Mesenchymal stem cell (in vitro differentiated cells and primary cell): ENCODE results near the gene RAD51B.

Experiments
- DNase-seq: peaks from one replicate; pipeline ENCODE4 v3.0.0-alpha.2; 2013
- H2AFZ ChIP-seq: one replicate; pipeline ENCODE4 v1.6.1; 2013; ENCODE audit warnings: low read depth, mild to moderate bottlenecking, control low read depth, inconsistent platforms, low read length, moderate library complexity
- H2AK5ac ChIP-seq: 2 replicates; pipeline ENCODE4 v1.6.1; 2013; ENCODE audit warnings: low read length, moderate library complexity, mild to moderate bottlenecking, inconsistent platforms; ENCODE audit not compliant: severe bottlenecking
- H2BK120ac ChIP-seq: one replicate; pipeline ENCODE4 v1.6.1; 2013; ENCODE audit warnings: low read depth, mild to moderate bottlenecking, inconsistent platforms, low read length, moderate library complexity
- H2BK12ac ChIP-seq, 2 experiments: one replicate each; pipeline ENCODE4 v1.6.1; 2013; ENCODE audit warnings: inconsistent platforms in 2 of 2, low read length in 2 of 2, mild to moderate bottlenecking in 2 of 2, moderate library complexity in 2 of 2, control low read depth in 1 of 2
- H2BK15ac ChIP-seq: one replicate; pipeline ENCODE4 v1.6.1; 2013; ENCODE audit warnings: mild to moderate bottlenecking, low read depth, inconsistent platforms; ENCODE audit not compliant: poor library complexity, severe bottlenecking
- H2BK5ac ChIP-seq: 2 replicates; pipeline ENCODE4 v1.6.1; 2013; ENCODE audit warnings: low read depth, mild to moderate bottlenecking, low read length, control low read depth, inconsistent platforms; ENCODE audit not compliant: poor library complexity, severe bottlenecking
- H3K14ac ChIP-seq, 2 experiments: one replicate each; pipeline ENCODE4 v1.6.1; 2013; ENCODE audit warnings: inconsistent platforms in 2 of 2, low read length in 2 of 2, control low read depth in 1 of 2, mild to moderate bottlenecking in 1 of 2, moderate library complexity in 1 of 2
- H3K18ac ChIP-seq, 2 experiments: one replicate each; pipeline ENCODE4 v1.6.1; 2013; ENCODE audit warnings: inconsistent platforms in 2 of 2, low read length in 2 of 2, control low read depth in 1 of 2, low read depth in 1 of 2, mild to moderate bottlenecking in 1 of 2
- H3K23ac ChIP-seq, 2 experiments: one replicate each; pipeline ENCODE4 v1.6.1; 2013; ENCODE audit warnings: inconsistent platforms in 2 of 2, low read length in 2 of 2, mild to moderate bottlenecking in 2 of 2, moderate library complexity in 2 of 2, control low read depth in 1 of 2
- H3K27ac ChIP-seq: 2 replicates; pipeline ENCODE4 v1.5.1; 2013; ENCODE audit warnings: mild to moderate bottlenecking, moderate library complexity, low read length, control low read depth, inconsistent platforms; ENCODE audit not compliant: poor library complexity, severe bottlenecking
- H3K27me3 ChIP-seq, 2 experiments: 2 replicates each; pipeline versions ENCODE4 v1.6.1 to v1.7.0; 2013; ENCODE audit warnings: low read length in 2 of 2, mild to moderate bottlenecking in 2 of 2, moderate library complexity in 2 of 2, control low read depth in 1 of 2, inconsistent platforms in 1 of 2; ENCODE audit not compliant: control insufficient read depth in 1 of 2, insufficient read depth in 1 of 2
- H3K36me3 ChIP-seq, 2 experiments: 2 replicates each; pipeline versions ENCODE4 v1.6.1 to v1.7.0; 2013; ENCODE audit warnings: low read length in 2 of 2, control low read depth in 1 of 2, inconsistent platforms in 1 of 2, low read depth in 1 of 2, mild to moderate bottlenecking in 1 of 2; ENCODE audit not compliant: insufficient read depth in 2 of 2, control insufficient read depth in 1 of 2
- H3K4ac ChIP-seq, 2 experiments: one replicate each; pipeline ENCODE4 v1.6.1; 2013; ENCODE audit warnings: inconsistent platforms in 2 of 2, low read length in 2 of 2, mild to moderate bottlenecking in 2 of 2, moderate library complexity in 2 of 2, control low read depth in 1 of 2, low read depth in 1 of 2
- H3K4me1 ChIP-seq: 2 replicates; pipeline ENCODE4 v1.6.1; 2013; ENCODE audit warnings: low read depth, low read length, control low read depth; ENCODE audit not compliant: control insufficient read depth, insufficient read depth
- H3K4me2 ChIP-seq: 2 replicates; pipeline ENCODE4 v1.6.1; 2013; ENCODE audit warnings: low read length, mild to moderate bottlenecking, inconsistent platforms; ENCODE audit not compliant: poor library complexity, severe bottlenecking
- H3K4me3 ChIP-seq, 2 experiments: 2 replicates each; pipeline versions ENCODE4 v1.5.1 to v1.7.0; 2013; ENCODE audit warnings: low read length in 2 of 2, mild to moderate bottlenecking in 2 of 2, control low read depth in 1 of 2, low read depth in 1 of 2; ENCODE audit not compliant: insufficient read depth in 1 of 2
- H3K79me1 ChIP-seq: replicated peaks from 2 replicates; pipeline ENCODE4 v1.6.1; 2013; ENCODE audit warnings: mild to moderate bottlenecking, control low read depth, low read length, inconsistent platforms; ENCODE audit not compliant: poor library complexity, severe bottlenecking
- H3K9ac ChIP-seq: 2 replicates; pipeline ENCODE4 v1.7.0; 2013; ENCODE audit warnings: mild to moderate bottlenecking, low read length, moderate library complexity
- H3K9me3 ChIP-seq: 2 replicates; pipeline ENCODE4 v1.7.0; 2013; ENCODE audit warnings: mild to moderate bottlenecking, low read length; ENCODE audit not compliant: control insufficient read depth
- H4K8ac ChIP-seq: one replicate; pipeline ENCODE4 v1.6.1; 2013; ENCODE audit warnings: inconsistent platforms, mild to moderate bottlenecking, low read length, moderate library complexity
- H4K91ac ChIP-seq: one replicate; pipeline ENCODE4 v1.6.1; 2013; ENCODE audit warnings: mild to moderate bottlenecking, low read length, inconsistent platforms
- WGBS: methylation state at CpG from one replicate; pipeline ENCODE4 v1.1.7; 2013; ENCODE audit warnings: mixed read lengths; 5-methylcytosine and 5-hydroxymethylcytosine counted together

The RAD51B gene

GRCh38 chr14:68105816-68106215 is 286.2 kb downstream of the RAD51B start:
- no peaks in the 10 kb centered on the region for H3K79me1 ChIP-seq
- no peak overlapping the region for H3K18ac ChIP-seq
- H3K4me1 ChIP-seq = no peaks in the 10 kb centered on the region
- no peak overlapping the region for H3K23ac ChIP-seq
- H2BK5ac ChIP-seq = no peak overlapping the region
- H4K91ac ChIP-seq = no peak overlapping the region
- H3K4me2 ChIP-seq = no peak overlapping the region
- DNase-seq = no peak
- H3K9me3 ChIP-seq = peaks cover 10% of the 10 kb centered on the region
- H2AFZ ChIP-seq = no peak overlapping the region
- H3K27me3 ChIP-seq = no peaks in the 10 kb centered on the region
- H3K4ac ChIP-seq = no peak overlapping the region
- no peak overlapping the region for H2BK15ac ChIP-seq
- no peak overlapping the region for H4K8ac ChIP-seq
- no peak overlapping the region for H3K27ac ChIP-seq
- no peak overlapping the region for H2BK12ac ChIP-seq
- no peak overlapping the region for H2AK5ac ChIP-seq
- no peak overlapping the region for H3K14ac ChIP-seq
- H3K9ac ChIP-seq = peak overlapping the region; percentile 21
- H3K36me3 ChIP-seq = peaks cover 0 to 6% of the 10 kb centered on the region in 2 experiments
- WGBS = no CpG with 5 or more reads among the region's 2 CpGs
- no peak overlapping the region for H3K4me3 ChIP-seq
- no peak overlapping the region for H2BK120ac ChIP-seq

DNA sequence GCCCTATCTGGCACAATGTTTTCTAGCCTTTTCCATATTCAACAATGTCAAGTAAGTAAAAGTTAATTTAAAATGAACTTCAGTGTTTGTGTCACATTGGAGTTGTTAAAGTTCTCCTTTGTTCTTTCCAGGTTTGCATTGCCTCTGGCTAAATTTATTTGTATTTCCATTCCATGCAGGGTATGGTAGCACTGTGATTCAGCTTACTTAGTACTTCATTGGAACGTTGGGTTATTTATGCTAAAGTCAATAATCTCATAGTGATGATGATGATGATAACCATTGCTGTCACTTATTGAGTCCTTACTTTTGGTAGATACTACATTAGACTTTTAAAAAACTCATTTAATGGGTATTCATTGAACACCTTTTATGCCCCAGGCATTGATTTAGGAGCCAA is 286.9 kb downstream of the RAD51B start:
- H2BK12ac ChIP-seq = no peak overlapping the region
- no peaks in the 10 kb centered on the region for H3K79me1 ChIP-seq
- peaks cover 5% of the 10 kb centered on the region for H3K9me3 ChIP-seq
- H2AK5ac ChIP-seq = no peak overlapping the region
- H2AFZ ChIP-seq = no peak overlapping the region
- no peak overlapping the region for H3K18ac ChIP-seq
- DNase-seq = no peak
- H3K27ac ChIP-seq = no peak overlapping the region
- no peaks in the 10 kb centered on the region for H3K4me1 ChIP-seq
- H3K14ac ChIP-seq = no peak overlapping the region
- H3K23ac ChIP-seq = no peak overlapping the region
- H3K27me3 ChIP-seq = no peaks in the 10 kb centered on the region
- no peak overlapping the region for H4K91ac ChIP-seq
- H2BK120ac ChIP-seq = no peak overlapping the region
- H3K36me3 ChIP-seq = peaks cover 0 to 6% of the 10 kb centered on the region in 2 experiments
- H2BK15ac ChIP-seq = no peak overlapping the region
- H3K4me3 ChIP-seq = no peak overlapping the region
- H3K4me2 ChIP-seq = no peak overlapping the region
- H3K4ac ChIP-seq = no peak overlapping the region
- no peak overlapping the region for H3K9ac ChIP-seq
- WGBS = no CpG with 5 or more reads among the region's 1 CpG
- no peak overlapping the region for H2BK5ac ChIP-seq
- no peak overlapping the region for H4K8ac ChIP-seq

DNA sequence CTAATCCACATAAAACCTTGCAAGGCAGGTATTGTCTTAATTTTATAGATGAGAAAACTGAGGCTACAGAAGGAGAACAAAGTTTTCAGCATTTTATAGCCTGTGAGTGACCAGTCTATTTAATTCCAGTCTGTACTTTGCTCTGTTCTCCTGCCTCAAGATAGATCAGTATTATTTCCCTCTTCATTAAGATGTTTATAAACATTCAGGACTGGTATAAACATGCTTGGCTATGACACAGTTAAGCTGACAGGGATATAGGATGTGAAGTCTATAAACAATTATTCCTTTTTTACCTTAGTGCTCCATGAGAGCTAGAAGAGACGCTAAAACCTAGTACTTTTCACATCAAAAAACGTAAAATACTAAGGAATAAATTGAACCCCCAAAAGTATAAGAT is 287.3 kb downstream of the RAD51B start:
- Histone ChIP-seq H4K8ac (no peak overlapping the region), H3K9me3 (peaks cover under 1% of the 10 kb centered on the region), H2AFZ (no peak overlapping the region), H3K79me1 (no peaks in the 10 kb centered on the region), H2BK120ac (no peak overlapping the region), H4K91ac (no peak overlapping the region), H3K23ac (no peak overlapping the region), H3K9ac (no peak overlapping the region), H3K4ac (no peak overlapping the region), H3K36me3 (peaks cover 0 to 2% of the 10 kb centered on the region in 2 experiments), H3K27me3 (no peaks in the 10 kb centered on the region), H2BK15ac (no peak overlapping the region), H2BK5ac (no peak overlapping the region), H3K4me2 (no peak overlapping the region), H3K18ac (no peak overlapping the region), H3K14ac (no peak overlapping the region), H3K4me1 (no peaks in the 10 kb centered on the region), H3K4me3 (no peak overlapping the region), H2AK5ac (no peak overlapping the region), H3K27ac (no peak overlapping the region), H2BK12ac (no peak overlapping the region)
- no CpG with 5 or more reads among the region's 2 CpGs for WGBS
- DNase-seq = peak; percentile 65

DNA sequence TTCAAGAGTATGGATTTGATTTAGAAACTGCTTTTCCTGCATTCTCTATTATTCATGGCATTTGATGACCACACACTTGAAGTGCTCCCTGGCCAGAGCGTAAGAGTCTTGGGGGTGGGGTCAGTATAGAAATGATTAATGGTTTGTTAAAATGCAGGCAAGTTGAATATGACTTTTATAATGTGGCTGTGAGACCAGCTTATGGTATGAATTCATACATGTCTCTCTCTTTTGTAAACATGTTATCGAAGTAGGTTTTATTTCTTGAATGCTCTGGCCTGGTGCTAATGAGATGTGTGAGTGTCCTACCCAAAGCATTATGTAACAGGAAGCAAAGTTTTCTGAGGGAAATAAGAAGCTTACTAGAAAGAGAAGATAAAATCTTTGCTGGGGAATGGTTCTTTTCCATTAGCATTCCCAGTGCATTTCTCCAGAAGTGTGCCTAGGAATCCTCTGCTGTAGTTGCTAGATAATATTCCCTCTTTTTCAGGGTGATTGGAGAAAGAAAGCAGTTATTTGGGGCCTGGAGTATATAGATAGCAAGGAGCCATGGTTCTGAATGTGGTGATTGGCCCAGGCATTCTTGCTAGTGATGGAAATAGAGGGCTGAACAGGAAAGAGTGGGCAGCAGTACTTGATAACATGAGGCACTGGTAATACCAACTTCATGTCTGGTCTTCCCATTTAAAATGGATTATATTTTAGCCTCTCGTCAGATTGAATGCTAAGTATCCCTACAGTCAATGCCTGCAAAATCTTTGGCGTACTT is 289.7 kb downstream of the RAD51B start:
- H2AK5ac ChIP-seq = peak overlapping the region; percentile 35
- no peak overlapping the region for H3K4ac ChIP-seq
- no peak overlapping the region for H2AFZ ChIP-seq
- peak overlapping the region in 1 of 2 experiments; percentile 1 for H2BK12ac ChIP-seq
- H3K79me1 ChIP-seq = no peaks in the 10 kb centered on the region
- H3K9ac ChIP-seq = peak overlapping the region; percentile 16
- H3K27me3 ChIP-seq = no peaks in the 10 kb centered on the region
- 31% methylated on average over 2 of the region's 4 CpGs for WGBS
- no peak overlapping the region for H2BK15ac ChIP-seq
- no peak overlapping the region for H4K8ac ChIP-seq
- no peak overlapping the region for H3K4me2 ChIP-seq
- H4K91ac ChIP-seq = no peak overlapping the region
- H3K18ac ChIP-seq = peak overlapping the region in 1 of 2 experiments; percentile 25
- peak; percentile 65 for DNase-seq
- no peak overlapping the region for H2BK5ac ChIP-seq
- H3K36me3 ChIP-seq = no peaks in the 10 kb centered on the region
- no peaks in the 10 kb centered on the region for H3K4me1 ChIP-seq
- H3K27ac ChIP-seq = no peak overlapping the region
- H3K9me3 ChIP-seq = no peaks in the 10 kb centered on the region
- H2BK120ac ChIP-seq = no peak overlapping the region
- H3K14ac ChIP-seq = no peak overlapping the region
- no peak overlapping the region for H3K4me3 ChIP-seq
- H3K23ac ChIP-seq = no peak overlapping the region
